GM21390 (cell line): ENCODE data around the gene UBE2F.
"Not testable (repeated sequence)": the region's sequence is repeated elsewhere in the genome, so short reads cannot be mapped to it uniquely, and the experiment has no call there.

Source experiments
- ATAC-seq: cut with Tn5 transposase; IDR thresholded peaks from one replicate; pipeline ENCODE4 v1.9.1; 2021; ENCODE audit not compliant: unreplicated experiment

UBE2F gene

DNA sequence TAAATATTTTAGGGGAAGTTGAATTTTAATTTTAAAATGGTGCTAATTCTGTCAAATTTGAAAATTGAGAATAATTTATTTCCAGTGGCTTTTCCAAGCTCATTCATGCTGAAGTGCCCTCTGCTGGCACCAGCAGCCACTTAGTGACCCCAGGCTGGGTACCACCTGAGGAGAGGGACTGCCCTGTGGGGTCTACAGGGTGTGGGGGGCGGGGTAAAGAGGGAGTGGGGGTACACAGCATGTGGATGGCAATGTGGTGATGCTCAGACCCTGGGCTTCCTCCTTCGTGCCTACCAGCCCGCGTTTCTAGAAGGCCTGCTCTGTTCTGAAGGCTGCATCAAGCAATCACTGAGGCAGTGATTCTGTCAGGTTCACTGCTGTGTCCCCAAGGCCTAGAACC lies 48.9 kb downstream of the UBE2F start:
- no peak for ATAC-seq

- ATAC-seq, result no peak
Measured at GRCh38 chr2:238016526-238016925, 49.7 kb downstream of the UBE2F start.

- ATAC-seq, result no peak
Measured at GRCh38 chr2:238019962-238020361, 53.1 kb downstream of the UBE2F start.

- no peak for ATAC-seq
Measured at GRCh38 chr2:238020816-238021215, 54.0 kb downstream of the UBE2F start.

DNA sequence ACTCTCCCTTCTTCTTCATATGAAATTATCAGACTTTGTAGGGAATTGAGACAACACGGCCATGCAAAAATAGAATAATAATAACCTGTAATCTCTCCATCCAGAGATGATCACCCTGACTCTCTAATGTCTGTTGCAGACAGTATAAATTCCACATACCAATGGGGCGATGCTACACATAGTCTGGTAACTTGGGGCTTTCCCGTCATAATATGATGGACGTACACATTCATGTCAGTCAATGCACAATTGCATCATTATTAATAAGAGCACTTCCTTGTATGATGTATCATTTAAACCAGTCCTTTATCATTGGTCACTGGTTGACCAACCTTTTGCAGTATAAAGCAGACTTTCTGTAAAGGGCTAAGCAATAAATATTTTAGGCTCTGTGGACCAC lies 54.5 kb downstream of the UBE2F start:
- ATAC-seq, result no peak

GRCh38 chr2:238022594-238023157 lies 55.9 kb downstream of the UBE2F start:
- no peak for ATAC-seq

DNA sequence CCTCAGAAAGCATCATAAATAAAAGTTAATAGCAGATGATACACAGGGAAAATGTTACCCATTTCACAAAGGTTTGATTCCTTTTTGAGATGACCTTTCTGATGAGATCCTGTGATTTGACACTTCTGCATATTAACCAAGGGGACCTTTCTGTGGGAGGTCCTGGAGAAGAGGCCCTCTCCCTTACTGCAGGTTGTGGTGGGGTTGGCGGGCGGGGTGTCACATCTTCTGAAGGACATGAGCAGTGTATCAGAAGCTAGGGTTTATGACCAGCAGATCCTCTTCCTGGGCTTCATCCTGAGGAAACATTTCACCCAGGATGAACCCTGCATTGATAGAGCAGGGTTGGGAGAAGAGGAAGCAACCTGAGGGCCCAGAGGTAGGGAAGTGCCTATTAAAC lies 56.8 kb downstream of the UBE2F start:
- no peak for ATAC-seq

- no peak for ATAC-seq
Measured at GRCh38 chr2:238024986-238025385, 58.2 kb downstream of the UBE2F start.

DNA sequence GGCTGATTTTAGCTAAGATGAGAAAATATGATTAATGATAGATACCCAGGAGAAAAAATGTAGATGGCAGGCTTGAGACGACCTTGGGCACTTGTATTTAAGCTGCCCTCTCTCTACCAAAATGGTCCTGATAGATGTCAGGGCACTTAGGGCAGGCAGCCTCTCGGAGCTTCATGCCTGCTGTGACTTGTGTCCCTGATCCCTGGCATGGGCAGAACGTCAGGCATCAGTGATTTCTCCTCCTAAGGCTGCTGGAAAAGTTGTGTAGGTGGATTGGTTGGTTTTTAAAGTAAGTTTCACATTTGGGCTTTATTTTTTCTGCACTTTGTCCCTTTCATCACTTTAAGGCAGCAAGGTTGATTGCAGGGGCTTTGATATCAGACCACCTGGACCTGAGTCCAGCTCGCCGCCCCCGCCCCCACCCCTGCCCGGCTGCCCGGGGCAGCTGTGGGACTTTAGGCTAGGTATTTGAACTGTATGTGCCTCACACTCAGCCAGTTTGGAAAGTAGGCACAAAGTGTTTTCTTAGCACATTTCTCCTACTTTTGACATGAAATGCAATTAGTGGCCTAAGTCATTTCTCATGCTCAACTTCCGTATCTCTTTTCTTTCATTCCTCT lies 59.0 kb downstream of the UBE2F start:
- ATAC-seq, result no peak

DNA sequence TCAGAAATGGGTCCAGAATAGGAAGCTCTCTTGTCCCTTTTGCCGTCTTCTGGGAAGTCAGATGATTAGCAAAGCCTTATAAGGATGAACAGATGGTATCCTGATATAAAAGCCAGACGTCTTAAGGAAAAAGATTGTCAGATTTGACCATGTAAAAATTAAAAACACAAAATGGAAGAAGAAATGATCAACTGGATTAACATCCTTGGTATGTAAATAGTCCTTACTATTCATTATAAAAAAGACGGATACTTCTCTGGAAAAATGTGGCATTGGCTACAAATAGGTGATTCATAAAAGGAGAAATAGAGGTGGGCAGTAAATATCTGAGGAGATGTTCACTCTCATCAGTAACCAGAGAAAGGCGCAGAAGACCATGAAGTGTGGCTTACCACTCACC lies 60.2 kb downstream of the UBE2F start:
- ATAC-seq, result no peak

DNA sequence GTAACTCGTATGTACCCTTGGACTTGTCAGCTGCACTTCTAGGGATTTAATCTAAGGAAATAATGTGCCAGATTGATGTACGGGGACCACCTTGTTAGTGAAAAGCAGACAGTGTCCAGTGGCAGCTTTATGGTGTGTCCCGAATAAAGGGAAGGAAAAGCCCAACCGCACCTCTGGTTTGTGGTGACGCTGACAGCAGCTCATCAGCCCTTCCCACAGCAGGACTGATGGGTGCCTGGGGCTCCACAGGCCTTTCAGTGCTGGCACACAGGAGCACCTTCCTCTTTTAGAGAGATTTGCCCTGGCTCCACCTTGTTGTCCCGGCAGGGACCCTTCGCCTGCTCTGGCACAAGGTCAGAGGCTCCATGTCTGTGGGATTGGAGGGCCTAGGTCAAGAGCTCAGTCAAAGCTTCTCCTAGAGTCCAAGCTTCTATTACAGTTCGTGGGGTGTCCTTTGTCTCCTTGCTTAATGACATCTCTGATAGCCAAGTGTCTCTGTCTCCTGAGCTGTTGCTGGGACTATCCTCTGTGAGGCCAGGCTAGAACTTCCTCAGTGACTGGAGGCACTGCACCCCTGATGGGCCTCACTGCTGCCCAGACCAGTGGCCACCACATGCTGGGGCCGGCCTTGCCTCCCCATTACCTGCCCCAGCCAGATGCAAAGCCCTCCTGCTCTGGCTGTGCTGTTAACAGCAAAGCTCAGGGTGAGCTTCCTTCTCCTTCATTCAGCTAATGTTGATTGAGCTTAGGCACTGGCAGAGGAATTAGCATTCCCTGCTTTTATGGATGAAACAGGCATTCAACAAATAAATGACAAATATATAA lies 61.0 kb downstream of the UBE2F start:
- no peak for ATAC-seq

DNA sequence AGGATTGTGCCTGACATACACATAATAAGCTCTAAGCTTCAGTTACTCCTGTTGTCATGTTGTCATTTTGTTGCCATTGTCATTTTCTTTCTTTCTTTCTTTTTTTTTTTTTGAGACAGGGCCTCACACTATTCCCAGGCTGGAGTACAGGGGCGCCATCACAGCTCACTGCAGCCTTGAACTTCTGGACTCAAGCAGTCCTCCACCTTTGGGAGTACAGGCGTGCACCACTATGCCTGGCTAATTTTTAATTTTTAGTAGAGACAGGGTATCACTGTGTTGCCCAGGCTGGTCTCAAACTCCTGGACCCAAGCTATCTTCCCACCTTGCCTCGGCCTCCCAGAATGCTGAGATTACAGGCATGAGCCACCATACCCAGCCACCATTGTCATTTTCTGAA lies 63.0 kb downstream of the UBE2F start:
- no peak for ATAC-seq

GRCh38 chr2:238030422-238031155 lies 63.8 kb downstream of the UBE2F start:
- no peak for ATAC-seq

GRCh38 chr2:238031751-238032150 lies 64.9 kb downstream of the UBE2F start:
- no peak for ATAC-seq

GRCh38 chr2:238032755-238033337 lies 66.0 kb downstream of the UBE2F start:
- no peak for ATAC-seq

DNA sequence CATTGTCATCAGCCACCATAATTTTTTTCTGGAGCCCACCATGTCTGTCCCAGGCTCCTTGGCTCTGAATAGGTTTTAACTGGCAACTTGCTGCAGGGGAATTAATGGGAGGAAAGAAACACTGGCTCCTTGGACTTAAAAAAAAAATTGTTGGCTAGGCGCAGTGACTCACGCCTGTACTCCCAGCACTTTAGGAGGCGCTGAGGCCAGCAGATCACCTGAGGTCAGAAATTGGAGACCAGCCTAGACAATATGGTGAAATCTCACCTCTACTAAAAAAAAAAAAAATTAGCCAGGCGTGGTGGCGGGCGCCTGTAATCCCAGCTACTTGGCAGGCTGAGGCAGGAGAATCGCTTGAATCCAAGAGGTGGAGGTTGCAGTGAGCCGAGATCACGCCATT lies 67.2 kb downstream of the UBE2F start:
- not testable (repeated sequence) for ATAC-seq

- no peak for ATAC-seq
Measured at GRCh38 chr2:238038203-238038602, 71.4 kb downstream of the UBE2F start.

DNA sequence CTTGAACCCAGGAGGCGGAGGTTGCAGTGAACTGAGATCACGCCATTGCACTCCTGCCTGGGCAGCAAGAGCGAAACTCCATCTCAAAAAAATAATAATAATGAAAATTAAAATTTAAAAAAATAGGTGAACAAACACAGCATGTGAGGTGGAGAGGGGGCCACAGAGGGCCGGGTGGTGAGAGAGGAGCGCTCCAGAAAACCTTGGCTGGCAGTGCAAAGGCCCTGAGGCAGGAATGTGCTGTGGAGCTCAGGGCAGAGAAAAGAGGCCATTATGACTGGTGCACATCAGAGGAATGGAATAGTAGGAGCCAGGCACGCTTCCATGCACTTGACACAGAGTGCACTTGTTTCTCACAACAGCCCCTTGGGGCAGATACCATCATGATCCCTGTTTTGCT lies 72.3 kb downstream of the UBE2F start:
- ATAC-seq, result no peak

DNA sequence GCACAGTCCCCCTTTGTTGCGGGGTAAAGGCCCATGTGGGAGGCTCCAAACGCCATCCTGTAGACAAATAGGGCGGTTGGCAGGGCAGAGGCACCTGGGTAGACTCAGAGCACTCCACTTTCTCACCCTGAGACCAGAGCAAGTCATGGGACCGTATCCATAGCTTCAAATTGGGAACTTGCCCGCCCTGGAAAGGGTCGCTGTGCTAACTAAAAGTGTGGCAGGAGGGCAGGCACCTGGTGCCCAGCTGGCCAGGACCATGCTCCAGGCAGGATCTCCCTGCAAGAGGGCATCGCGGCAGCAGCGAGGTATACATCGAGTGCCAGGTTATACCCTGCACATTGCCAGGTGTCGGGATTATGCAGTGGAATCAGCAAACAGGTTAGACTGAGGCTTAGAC lies 73.2 kb downstream of the UBE2F start:
- ATAC-seq, result no peak

GRCh38 chr2:238040918-238041317 lies 74.1 kb downstream of the UBE2F start:
- ATAC-seq, result no peak

DNA sequence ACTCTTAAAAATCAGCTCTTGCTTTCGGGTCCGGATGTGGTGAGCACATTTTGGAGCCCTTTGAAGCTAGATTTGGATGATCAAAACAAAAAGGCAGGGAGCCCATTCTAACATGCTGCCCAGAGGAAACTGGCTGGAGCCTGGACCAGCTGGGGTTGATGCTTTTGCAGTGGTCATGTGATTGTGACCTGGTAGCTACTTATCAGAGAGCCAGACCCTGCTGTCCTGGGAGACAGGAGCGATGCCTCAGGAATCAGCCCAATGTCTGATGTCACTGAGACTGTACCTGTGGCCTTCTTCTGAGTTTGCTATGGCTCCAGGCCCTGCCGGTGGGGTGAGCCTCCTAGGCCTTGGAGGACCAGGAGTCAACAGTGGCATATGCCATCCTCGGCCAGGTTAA lies 75.3 kb downstream of the UBE2F start:
- ATAC-seq, result no peak
